Sigmoid colon (tissue), 7 donors: ENCODE results near the gene PRKAG2. TPM values are rescaled to one million over a fixed set of nuclear protein-coding genes. Genes with fewer than 3 reads are reported as not detected.

Experiments
- DNase-seq: peaks from one replicate; pipeline ENCODE4 v3.0.0-alpha.2; 2019
- H3K27ac ChIP-seq, 4 donors: fragments of 200-600 bp; sonication (generic); one replicate each; pipeline ENCODE4 v1.5.1; 2016 to 2019; ENCODE audit warnings: mild to moderate bottlenecking in 1 of 4
- H3K27me3 ChIP-seq, 3 donors: fragments of 200-600 bp; sonication (generic); one replicate each; pipeline ENCODE4 v1.5.1; 2019; ENCODE audit warnings: mild to moderate bottlenecking in 1 of 3
- H3K36me3 ChIP-seq, 4 donors: fragments of 200-600 bp; sonication (generic); one replicate each; pipeline ENCODE4 v1.5.1; 2016 to 2019
- H3K4me1 ChIP-seq, 4 donors: fragments of 200-600 bp; sonication (generic); one replicate each; pipeline ENCODE4 v1.5.1; 2017 to 2019
- H3K4me3 ChIP-seq, 4 donors: fragments of 200-600 bp; sonication (generic); one replicate each; pipeline ENCODE4 v1.5.1; 2017 to 2019; ENCODE audit warnings: mild to moderate bottlenecking in 2 of 4, moderate library complexity in 1 of 4
- H3K9me3 ChIP-seq, 4 donors: fragments of 200-600 bp in 3 of 4; sonication (generic) in 3 of 4; one replicate each; pipeline versions ENCODE4 v1.5.1 to v1.6.1; 2013 to 2019
- CTCF ChIP-seq, 4 experiments: fragments of 450-650 bp in 3 of 4; fragments of 200-600 bp in 1 of 4; IDR thresholded peaks; one replicate each; pipeline ENCODE4 v1.5.1; 2016 to 2019; ENCODE audit warnings: antibody characterized with exemption in 4 of 4, mild to moderate bottlenecking in 3 of 4, moderate library complexity in 2 of 4
- EP300 ChIP-seq, 4 donors: sonication (generic); formaldehyde crosslinking; IDR thresholded peaks; one replicate each; pipeline ENCODE4 v1.6.1; 2017; ENCODE audit warnings: antibody characterized with exemption in 4 of 4
- POLR2A ChIP-seq, 2 donors: fragments of 450-650 bp; IDR thresholded peaks; one replicate each; pipeline ENCODE4 v1.6.1; 2016; ENCODE audit warnings: antibody characterized with exemption in 2 of 2, mild to moderate bottlenecking in 2 of 2, moderate library complexity in 2 of 2
- POLR2AphosphoS5 ChIP-seq, 4 donors: sonication (generic); formaldehyde crosslinking; IDR thresholded peaks; one replicate each; pipeline ENCODE4 v1.6.1; 2017; ENCODE audit warnings: antibody characterized with exemption in 4 of 4
- WGBS, 2 donors: extraction: QIAGEN DNeasy Blood & Tissue Kit; methylation state at CpG; one replicate each; pipeline ENCODE4 v1.1.7; 2013; 5-methylcytosine and 5-hydroxymethylcytosine counted together
- intact Hi-C: fragments of 100-400 bp; cut with DNase I; formaldehyde crosslinking; loops from one replicate; pipeline ENCODE4 v1.15.1; 2023
- polyA plus RNA-seq, 3 donors: library from polyadenylated mRNA; stranded (reverse); fragments of 200-250 nt; gene quantifications; one replicate each; pipeline ENCODE4 v1.2.3, GENCODE V29; 2013
- total RNA-seq, 4 donors: library from RNA; depleted of rRNA; stranded (reverse); fragments of >200 nt; gene quantifications; one replicate each; pipeline ENCODE4 v1.1.0, GENCODE V29; 2016
- donor health status: healthy with polysubstance abuse.
- donor health status: Bipolar disorder and iron deficiency.
- donor health status: healthy.

PRKAG2 gene
- total and polyA plus RNA-seq, 7 donors: 19.2 to 51.2 (median 37.1) TPM

GRCh38 chr7:151650161-151650560 lies 226.8 kb downstream of the PRKAG2 start:
- no peak overlapping the region for H3K4me3 ChIP-seq
- no peak for DNase-seq
- peaks cover 0 to 3% (median 1%) of the 10 kb centered on the region in 4 donors for H3K9me3 ChIP-seq
- intact Hi-C loops: no loop called here
- WGBS, 2 donors: 96 to 97% methylated on average over 4 of the region's 4 CpGs
- H3K36me3 ChIP-seq: no peaks in the 10 kb centered on the region
- TF ChIP-seq EP300 (IDR thresholded peaks at IDR 0.05): no peak
- TF ChIP-seq POLR2A (IDR thresholded peaks at IDR 0.05): no peak
- no peak for TF ChIP-seq POLR2AphosphoS5 (IDR thresholded peaks at IDR 0.05)
- TF ChIP-seq CTCF (IDR thresholded peaks at IDR 0.05): no peak
- no peaks in the 10 kb centered on the region for H3K27me3 ChIP-seq
- H3K27ac ChIP-seq: peak overlapping the region; percentile 77 to 85 (median 80)
- peaks cover 3 to 26% (median 21%) of the 10 kb centered on the region in 4 donors for H3K4me1 ChIP-seq

- WGBS, 2 donors: 86 to 91% methylated on average over 6 of the region's 6 CpGs
- no peak for DNase-seq
- TF ChIP-seq CTCF (IDR thresholded peaks at IDR 0.05): no peak
- TF ChIP-seq POLR2A (IDR thresholded peaks at IDR 0.05): no peak
- TF ChIP-seq POLR2AphosphoS5 (IDR thresholded peaks at IDR 0.05): no peak
- no peak for TF ChIP-seq EP300 (IDR thresholded peaks at IDR 0.05)
- Histone ChIP-seq H3K9me3 (peaks cover 0 to 3% (median 1%) of the 10 kb centered on the region in 4 donors), H3K27me3 (no peaks in the 10 kb centered on the region), H3K4me3 (no peak overlapping the region), H3K4me1 (peaks cover 3 to 26% (median 21%) of the 10 kb centered on the region in 4 donors), H3K36me3 (no peaks in the 10 kb centered on the region), H3K27ac (no peak overlapping the region)
- intact Hi-C loops: no loop called here
Measured at GRCh38 chr7:151648429-151648828, 228.5 kb downstream of the PRKAG2 start.

GRCh38 chr7:151647874-151648273 lies 229.0 kb downstream of the PRKAG2 start:
- 89 to 95% methylated on average over 3 of the region's 3 CpGs for WGBS, 2 donors
- TF ChIP-seq CTCF (IDR thresholded peaks at IDR 0.05) (no peak), POLR2A (IDR thresholded peaks at IDR 0.05) (no peak), POLR2AphosphoS5 (IDR thresholded peaks at IDR 0.05) (no peak), EP300 (IDR thresholded peaks at IDR 0.05) (no peak)
- Histone ChIP-seq H3K4me3 (no peak overlapping the region), H3K27me3 (no peaks in the 10 kb centered on the region), H3K9me3 (peaks cover 0 to 3% (median 1%) of the 10 kb centered on the region in 4 donors), H3K27ac (no peak overlapping the region), H3K36me3 (no peaks in the 10 kb centered on the region), H3K4me1 (peaks cover 3 to 26% (median 21%) of the 10 kb centered on the region in 4 donors)
- no peak for DNase-seq
- intact Hi-C loops: no loop called here

GRCh38 chr7:151647006-151647405 lies 229.9 kb downstream of the PRKAG2 start:
- WGBS, 2 donors: 94 to 95% methylated on average over 5 of the region's 5 CpGs
- Histone ChIP-seq H3K27ac (no peak overlapping the region), H3K9me3 (peaks cover 0 to 3% (median 1%) of the 10 kb centered on the region in 4 donors), H3K27me3 (no peaks in the 10 kb centered on the region), H3K36me3 (no peaks in the 10 kb centered on the region), H3K4me3 (no peak overlapping the region), H3K4me1 (peaks cover 3 to 21% (median 19%) of the 10 kb centered on the region in 4 donors)
- DNase-seq: no peak
- intact Hi-C loops: no loop called here
- no peak for TF ChIP-seq POLR2AphosphoS5 (IDR thresholded peaks at IDR 0.05)
- no peak for TF ChIP-seq EP300 (IDR thresholded peaks at IDR 0.05)
- TF ChIP-seq POLR2A (IDR thresholded peaks at IDR 0.05): no peak
- no peak for TF ChIP-seq CTCF (IDR thresholded peaks at IDR 0.05)

GRCh38 chr7:151645311-151645710 lies 231.6 kb downstream of the PRKAG2 start:
- Histone ChIP-seq H3K27ac (no peak overlapping the region), H3K4me3 (no peak overlapping the region), H3K36me3 (no peaks in the 10 kb centered on the region), H3K9me3 (peaks cover 0 to 3% (median 1%) of the 10 kb centered on the region in 4 donors), H3K4me1 (peaks cover 0 to 9% (median 8%) of the 10 kb centered on the region in 4 donors), H3K27me3 (no peaks in the 10 kb centered on the region)
- intact Hi-C loops: no loop called here
- WGBS, 2 donors: 94 to 98% methylated on average over 2 of the region's 2 CpGs
- no peak for DNase-seq
- TF ChIP-seq CTCF (IDR thresholded peaks at IDR 0.05) (no peak), POLR2A (IDR thresholded peaks at IDR 0.05) (no peak), EP300 (IDR thresholded peaks at IDR 0.05) (no peak), POLR2AphosphoS5 (IDR thresholded peaks at IDR 0.05) (no peak)
